Activated CD4-positive, alpha-beta memory T cell treated with anti-CD3 and anti-CD28 coated beads, Interleukin-2, amount 10 ng/mL, durations not matched to agents 7 days and 5 days (primary cell): Measurements from ENCODE around the gene TOPAZ1. TPM values are rescaled to one million over a fixed set of nuclear protein-coding genes. Genes with fewer than 3 reads are reported as not detected.
A peak's percentile ranks its signal among the peaks of the same experiment; 100 is the strongest.

Experiments used
- CTCF ChIA-PET: fragments of 350-600 bp; sonication (Branson Sonifier 250); formaldehyde crosslinking; loops from one replicate; lab custom pipeline; 2021; ENCODE audit warnings: antibody characterized with exemption, inconsistent platforms; lab: Charles Lee
- POLR2A ChIA-PET: fragments of 350-600 bp; sonication (Branson Sonifier 250); formaldehyde crosslinking; loops from one replicate; lab custom pipeline; 2021; ENCODE audit warnings: antibody characterized with exemption; lab: Charles Lee
- DNase-seq: peaks from one replicate; pipeline ENCODE4 v3.0.0-alpha.2; 2020
- H3K27ac Mint-ChIP-seq: one replicate; pipeline ENCODE4 v1.8.0; 2021; ENCODE audit warnings: mild to moderate bottlenecking, mixed read lengths
- H3K27me3 Mint-ChIP-seq: one replicate; pipeline ENCODE4 v1.8.0; 2021; ENCODE audit warnings: mixed read lengths
- H3K36me3 Mint-ChIP-seq: one replicate; pipeline ENCODE4 v1.8.0; 2021; ENCODE audit warnings: low read depth, mixed read lengths
- H3K4me1 Mint-ChIP-seq: one replicate; pipeline ENCODE4 v1.8.0; 2021; ENCODE audit warnings: mixed read lengths
- H3K4me3 Mint-ChIP-seq: one replicate; pipeline ENCODE4 v1.8.0; 2021; ENCODE audit warnings: mild to moderate bottlenecking, mixed read lengths
- H3K9me3 Mint-ChIP-seq: one replicate; pipeline ENCODE4 v1.8.0; 2021; ENCODE audit warnings: mixed read lengths
- total RNA-seq, 2 experiments: library from RNA; stranded (reverse); gene quantifications; one replicate each; pipeline ENCODE4 v1.2.3, GENCODE V29; 2021

TOPAZ1 gene
- total RNA-seq, 2 experiments from 2014 or later = not detected

DNA sequence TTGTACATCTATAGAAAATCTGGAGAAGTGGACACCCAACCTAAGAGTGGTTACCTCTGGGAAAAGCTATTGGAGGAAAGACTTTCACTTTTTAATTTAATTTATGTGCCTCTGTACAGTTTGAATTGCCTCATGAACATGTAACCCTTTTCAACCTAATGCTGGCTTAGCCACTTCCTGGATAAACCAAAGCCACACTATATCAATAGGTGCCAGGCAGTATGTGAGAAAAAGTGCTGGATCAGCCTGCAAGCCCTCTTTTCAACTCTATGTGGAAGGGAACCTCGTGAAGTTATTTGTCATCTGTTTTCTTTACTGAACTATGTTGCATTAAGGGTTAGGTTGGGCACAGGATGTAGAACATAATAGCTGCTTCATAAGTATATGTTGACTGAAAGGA is 9.3 kb upstream of the TOPAZ1 start:
- no peaks in the 10 kb centered on the region for H3K9me3 Mint-ChIP-seq
- H3K4me1 Mint-ChIP-seq = peaks cover 7% of the 10 kb centered on the region
- no peak for DNase-seq
- ChIA-PET CTCF (no interaction called here), POLR2A (no interaction called here)
- no peak overlapping the region for H3K27ac Mint-ChIP-seq
- H3K36me3 Mint-ChIP-seq = no peaks in the 10 kb centered on the region
- H3K27me3 Mint-ChIP-seq = peaks cover 3% of the 10 kb centered on the region
- H3K4me3 Mint-ChIP-seq = no peak overlapping the region

DNA sequence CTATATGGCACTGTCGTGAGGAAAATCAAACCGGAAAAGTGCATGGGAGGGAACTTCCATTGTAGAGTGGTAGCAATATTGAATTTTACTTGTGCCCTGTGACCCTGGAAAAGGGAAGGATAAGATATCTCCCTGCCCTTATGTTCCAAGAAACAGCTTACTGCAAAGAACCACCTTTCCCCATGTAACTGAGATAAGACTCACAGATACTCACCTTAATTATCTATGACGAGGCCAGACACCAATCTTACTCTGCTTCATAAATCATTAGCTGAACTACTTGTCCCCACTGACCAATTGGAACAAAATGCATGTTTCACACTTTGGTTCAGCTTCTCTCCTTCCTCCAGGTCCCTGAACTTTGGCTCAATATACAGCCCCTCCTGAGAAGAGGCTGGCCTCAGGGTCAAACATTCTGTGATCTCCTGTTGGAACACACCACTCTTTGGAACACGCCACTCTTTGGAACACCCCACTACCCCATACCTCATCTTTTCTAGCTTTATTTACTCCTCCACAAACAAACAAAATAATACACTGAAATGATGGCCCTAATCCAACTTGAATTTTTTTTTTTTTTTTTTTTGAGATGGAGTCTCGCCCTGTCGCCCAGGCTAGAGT is 6.9 kb upstream of the TOPAZ1 start:
- ChIA-PET CTCF (interaction anchor here (0.6 to 1.3 kb wide), 4 partner anchors 9 to 534 kb away, joined by 3 to 4 read pairs (median 4); no protein-coding TSS in a partner anchor), POLR2A (no interaction called here)
- Mint-ChIP-seq H3K4me3 (no peak overlapping the region), H3K27me3 (peaks cover 3% of the 10 kb centered on the region), H3K27ac (no peak overlapping the region), H3K36me3 (no peaks in the 10 kb centered on the region), H3K4me1 (peaks cover 7% of the 10 kb centered on the region), H3K9me3 (no peaks in the 10 kb centered on the region)
- DNase-seq = no peak

DNA sequence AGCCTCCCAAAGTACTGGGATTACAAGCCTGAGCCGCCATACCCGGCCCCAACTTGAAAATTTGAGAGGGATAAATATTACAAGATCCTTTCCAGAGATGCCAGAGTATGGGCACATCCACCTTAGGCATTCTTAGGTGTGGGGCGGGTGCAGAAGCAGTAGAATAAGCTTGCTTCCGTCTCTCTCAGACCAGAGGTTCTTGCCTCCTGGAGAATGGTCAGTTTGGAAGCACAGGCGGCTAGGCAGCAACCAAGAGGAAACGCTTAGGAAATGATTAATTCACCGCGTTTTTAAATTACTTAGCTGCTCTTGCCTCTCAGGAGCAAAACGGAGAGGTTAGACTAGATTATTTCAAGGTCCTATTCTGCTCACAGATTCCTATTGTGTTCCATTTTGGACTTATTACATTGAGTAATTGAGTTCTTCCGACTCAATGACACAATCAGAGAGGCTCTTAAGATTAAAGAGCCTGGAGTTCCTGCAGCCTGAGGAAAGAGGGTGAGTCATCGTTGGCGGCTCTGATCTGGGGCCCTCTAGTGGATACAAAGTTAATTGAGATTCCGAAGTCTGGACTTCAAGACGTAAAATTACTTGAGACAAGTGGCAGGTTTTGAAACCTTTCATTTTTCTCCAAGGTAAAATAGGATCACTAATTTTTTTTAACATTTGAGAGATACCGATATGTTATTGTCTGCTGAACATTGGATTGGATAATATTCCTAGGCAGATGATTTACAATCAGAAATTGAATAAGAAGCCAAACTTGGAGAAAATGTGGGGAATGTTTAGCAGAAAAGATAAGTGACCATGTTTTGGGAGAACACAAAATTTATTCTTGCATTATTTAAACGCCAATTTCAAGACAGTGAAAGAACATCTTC is 5.8 kb upstream of the TOPAZ1 start:
- no peaks in the 10 kb centered on the region for H3K36me3 Mint-ChIP-seq
- no peak overlapping the region for H3K27ac Mint-ChIP-seq
- H3K4me3 Mint-ChIP-seq = no peak overlapping the region
- H3K27me3 Mint-ChIP-seq = peaks cover 3% of the 10 kb centered on the region
- no peaks in the 10 kb centered on the region for H3K9me3 Mint-ChIP-seq
- DNase-seq = peak; percentile 49
- CTCF ChIA-PET = interaction anchor here (0.9 to 1.3 kb wide), 3 partner anchors 10 to 12 kb away, joined by 3 read pairs; no protein-coding TSS in a partner anchor
- H3K4me1 Mint-ChIP-seq = peaks cover 7% of the 10 kb centered on the region
- POLR2A ChIA-PET = no interaction called here

DNA sequence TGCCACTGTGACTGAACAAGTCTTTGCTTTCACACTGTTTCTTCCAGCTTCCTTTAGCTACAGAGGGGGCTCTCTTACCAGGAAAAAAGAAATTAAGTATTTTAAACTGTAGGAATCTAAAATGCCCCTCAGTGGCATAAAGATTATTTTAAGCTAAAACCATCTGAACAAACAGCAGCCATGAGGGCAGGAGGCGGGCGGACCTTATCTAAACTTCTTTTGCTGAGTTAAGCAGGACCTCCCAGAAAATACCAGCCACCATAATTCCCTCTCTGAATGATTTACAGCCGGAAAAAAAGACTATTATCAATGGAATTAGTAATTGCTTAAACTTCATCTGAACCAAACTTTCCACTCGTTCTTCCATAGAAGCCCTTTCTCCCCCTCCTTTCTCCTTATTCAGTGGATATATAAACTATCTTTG is 5.2 kb upstream of the TOPAZ1 start:
- no peak overlapping the region for H3K4me3 Mint-ChIP-seq
- peaks cover 3% of the 10 kb centered on the region for H3K27me3 Mint-ChIP-seq
- no peaks in the 10 kb centered on the region for H3K9me3 Mint-ChIP-seq
- CTCF ChIA-PET = interaction anchor here (0.5 kb wide), 1 partner anchor 331 kb away, joined by 5 read pairs; no protein-coding TSS in a partner anchor
- H3K4me1 Mint-ChIP-seq = peaks cover 7% of the 10 kb centered on the region
- H3K36me3 Mint-ChIP-seq = no peaks in the 10 kb centered on the region
- no peak overlapping the region for H3K27ac Mint-ChIP-seq
- DNase-seq = no peak
- POLR2A ChIA-PET = no interaction called here

DNA sequence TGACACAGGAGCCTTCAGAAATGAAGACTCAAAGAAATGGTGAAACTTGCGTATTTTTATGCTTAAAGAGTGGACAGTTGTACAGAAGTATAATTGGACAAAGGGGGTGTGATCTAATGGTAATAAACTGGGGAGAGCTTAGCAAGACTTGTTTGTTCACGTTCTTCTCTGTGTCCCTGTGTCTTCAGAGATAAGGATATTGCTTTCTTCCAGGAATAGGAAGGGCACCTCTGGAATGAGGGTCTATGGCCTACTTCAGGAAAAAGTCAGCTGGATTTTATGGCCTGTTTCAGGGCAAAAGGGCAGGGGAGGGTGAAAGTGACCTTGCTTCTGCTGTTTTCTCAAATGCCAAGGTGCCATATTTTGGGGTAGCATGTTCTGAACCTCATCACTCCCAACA is 4.5 kb upstream of the TOPAZ1 start:
- H3K36me3 Mint-ChIP-seq = no peaks in the 10 kb centered on the region
- DNase-seq = no peak
- ChIA-PET CTCF (interaction anchor here (0.5 to 1.1 kb wide), 3 partner anchors 26 to 382 kb away, joined by 3 to 5 read pairs (median 3); no protein-coding TSS in a partner anchor), POLR2A (no interaction called here)
- H3K4me3 Mint-ChIP-seq = no peak overlapping the region
- no peaks in the 10 kb centered on the region for H3K9me3 Mint-ChIP-seq
- H3K4me1 Mint-ChIP-seq = peaks cover 7% of the 10 kb centered on the region
- peaks cover 3% of the 10 kb centered on the region for H3K27me3 Mint-ChIP-seq
- no peak overlapping the region for H3K27ac Mint-ChIP-seq

DNA sequence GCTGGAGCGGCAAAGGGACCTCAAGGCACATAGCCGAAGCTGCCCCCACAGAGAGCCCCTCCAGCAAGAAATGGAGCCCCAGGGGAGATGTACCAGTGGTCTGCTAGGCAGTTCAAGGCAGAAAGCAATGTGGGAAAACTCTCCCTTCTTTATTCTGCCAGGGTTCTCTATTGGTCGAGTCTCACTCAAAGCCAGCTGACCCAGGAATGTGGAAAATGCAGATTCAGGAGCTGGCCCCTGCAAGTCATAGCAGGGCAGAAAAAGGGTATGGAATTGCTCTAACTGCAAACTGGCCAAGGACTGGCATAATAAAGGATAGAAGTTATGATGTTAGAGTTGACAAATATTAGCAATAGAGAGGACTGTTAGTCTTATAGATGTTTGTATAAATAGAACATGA is 4.0 kb upstream of the TOPAZ1 start:
- ChIA-PET POLR2A (no interaction called here), CTCF (interaction anchor here (0.8 to 1.1 kb wide), 3 partner anchors 9 to 382 kb away, joined by 3 read pairs; no protein-coding TSS in a partner anchor)
- Mint-ChIP-seq H3K4me1 (peaks cover 3% of the 10 kb centered on the region), H3K27ac (no peak overlapping the region), H3K36me3 (no peaks in the 10 kb centered on the region), H3K27me3 (peaks cover 3% of the 10 kb centered on the region), H3K9me3 (no peaks in the 10 kb centered on the region), H3K4me3 (no peak overlapping the region)
- DNase-seq = no peak

DNA sequence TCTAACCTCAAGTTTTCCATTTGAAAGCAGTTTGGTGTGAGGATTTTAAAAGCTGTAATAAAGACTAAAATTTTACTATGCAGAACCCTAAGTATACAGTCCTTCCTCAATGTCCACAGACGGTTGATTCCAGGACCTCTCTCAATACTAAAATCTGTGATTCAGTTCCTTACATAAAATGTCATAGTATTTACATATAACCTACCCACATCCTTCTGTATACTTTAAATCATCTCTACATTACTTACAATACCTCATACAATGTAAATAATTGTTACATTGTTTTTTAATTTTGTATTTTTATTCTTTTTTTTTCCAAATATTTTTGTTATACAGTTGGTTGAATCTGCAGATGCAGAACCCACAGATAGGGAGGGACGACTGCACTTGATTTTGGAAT is 2.8 kb upstream of the TOPAZ1 start:
- no peaks in the 10 kb centered on the region for H3K36me3 Mint-ChIP-seq
- DNase-seq = no peak
- no peak overlapping the region for H3K4me3 Mint-ChIP-seq
- POLR2A ChIA-PET = no interaction called here
- no peaks in the 10 kb centered on the region for H3K9me3 Mint-ChIP-seq
- peaks cover 3% of the 10 kb centered on the region for H3K4me1 Mint-ChIP-seq
- H3K27ac Mint-ChIP-seq = no peak overlapping the region
- CTCF ChIA-PET = no interaction called here
- H3K27me3 Mint-ChIP-seq = peaks cover 9% of the 10 kb centered on the region

DNA sequence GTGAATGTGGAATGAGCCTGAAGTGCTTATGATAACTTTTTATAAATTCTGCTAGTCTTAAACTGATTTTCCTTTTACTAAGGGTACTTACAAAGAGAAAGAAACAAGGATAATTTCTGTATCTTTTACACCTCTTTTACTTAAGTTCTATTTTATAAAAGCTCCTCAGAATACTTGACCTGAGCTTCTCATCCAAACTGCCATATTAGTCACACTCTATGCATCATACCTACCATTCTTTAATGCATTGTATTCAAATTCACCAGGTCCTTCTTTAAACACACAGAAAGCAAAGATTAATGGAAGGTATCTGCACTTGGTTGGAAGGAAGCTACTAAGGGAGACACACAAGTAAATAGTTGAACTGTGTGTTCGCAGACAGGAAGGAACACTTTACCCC is 1.6 kb upstream of the TOPAZ1 start:
- Mint-ChIP-seq H3K27ac (no peak overlapping the region), H3K4me1 (peaks cover 3% of the 10 kb centered on the region), H3K4me3 (no peak overlapping the region), H3K27me3 (peaks cover 14% of the 10 kb centered on the region), H3K36me3 (no peaks in the 10 kb centered on the region), H3K9me3 (no peaks in the 10 kb centered on the region)
- no peak for DNase-seq
- CTCF ChIA-PET = no interaction called here
- POLR2A ChIA-PET = no interaction called here

DNA sequence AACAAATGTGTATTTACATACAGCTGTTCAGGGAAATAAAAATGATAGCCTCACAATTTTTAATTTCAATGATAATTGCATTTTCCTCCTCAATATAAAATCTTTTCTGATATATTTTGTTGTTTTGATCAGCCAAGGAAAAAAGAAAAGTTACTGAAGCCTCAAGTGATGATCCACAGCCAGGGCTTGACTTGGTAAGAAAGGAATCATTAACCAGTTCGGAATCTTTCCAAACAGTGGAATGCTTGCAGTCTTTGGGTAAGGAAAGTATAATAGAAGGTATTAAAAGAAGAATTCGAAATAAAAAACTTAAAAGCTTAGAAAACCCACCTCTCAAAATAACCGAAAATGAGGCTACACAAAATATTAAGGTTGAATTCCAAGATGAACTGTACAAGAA is 1.0 kb downstream of the TOPAZ1 start:
- Mint-ChIP-seq H3K4me1 (no peaks in the 10 kb centered on the region), H3K9me3 (no peaks in the 10 kb centered on the region), H3K4me3 (no peak overlapping the region), H3K36me3 (no peaks in the 10 kb centered on the region), H3K27me3 (peaks cover 15% of the 10 kb centered on the region), H3K27ac (no peak overlapping the region)
- no peak for DNase-seq
- POLR2A ChIA-PET = no interaction called here
- CTCF ChIA-PET = no interaction called here

DNA sequence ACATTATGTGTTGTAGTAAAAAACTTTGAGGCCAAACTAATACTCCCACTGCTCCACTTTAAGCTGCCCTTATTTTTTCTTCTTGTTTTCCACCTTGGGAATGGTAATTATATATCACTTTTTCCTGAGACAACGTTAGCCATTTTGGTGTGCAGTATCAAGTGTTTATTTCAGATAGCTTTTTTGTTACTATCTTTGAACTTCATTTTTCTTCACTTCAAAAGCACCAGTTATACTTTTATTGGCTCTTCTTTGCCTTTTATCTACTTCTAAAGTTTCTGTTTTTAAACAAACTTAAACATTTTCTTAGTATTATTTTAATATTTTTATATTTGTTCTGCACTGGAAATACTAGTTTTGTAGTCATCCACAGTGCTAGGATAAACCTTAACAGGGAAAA is 6.5 kb downstream of the TOPAZ1 start:
- ChIA-PET CTCF (interaction anchor here (1.2 kb wide), 1 partner anchor 13 kb away, joined by 3 read pairs; no protein-coding TSS in a partner anchor), POLR2A (no interaction called here)
- DNase-seq = no peak
- peaks cover 3% of the 10 kb centered on the region for H3K36me3 Mint-ChIP-seq
- H3K4me3 Mint-ChIP-seq = no peak overlapping the region
- H3K27ac Mint-ChIP-seq = no peak overlapping the region
- H3K27me3 Mint-ChIP-seq = peaks cover 24% of the 10 kb centered on the region
- peaks cover 5% of the 10 kb centered on the region for H3K9me3 Mint-ChIP-seq
- H3K4me1 Mint-ChIP-seq = no peaks in the 10 kb centered on the region

DNA sequence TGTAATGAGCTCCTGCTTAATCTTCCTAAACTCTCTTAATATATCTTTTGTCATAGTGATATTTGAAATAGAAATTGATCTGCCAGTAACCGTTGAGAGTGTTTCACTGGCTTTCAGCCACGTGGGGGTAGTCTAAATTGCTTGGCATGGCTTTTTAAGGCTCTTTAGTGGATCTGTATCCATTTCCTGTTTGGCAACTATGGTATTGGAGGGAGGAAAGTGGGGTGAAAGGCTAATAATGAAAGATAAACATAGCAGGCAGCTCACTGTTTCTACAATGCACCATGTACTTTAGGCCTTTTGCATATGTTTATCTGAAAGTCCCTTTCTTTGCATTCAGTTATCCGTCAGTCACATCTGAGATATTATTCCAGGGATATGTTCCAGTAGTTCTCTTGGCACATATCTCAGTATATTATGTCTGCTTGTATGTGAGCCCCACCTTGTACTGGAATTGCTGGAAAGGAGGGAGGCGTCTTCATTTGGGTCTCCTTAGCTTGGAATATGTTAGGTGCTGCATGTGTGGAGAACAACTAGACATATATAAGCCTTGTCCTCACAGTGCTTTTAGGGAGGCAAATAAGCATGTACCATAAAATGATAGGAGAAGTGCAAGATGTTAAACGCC is 10.8 kb downstream of the TOPAZ1 start:
- Mint-ChIP-seq H3K4me1 (no peaks in the 10 kb centered on the region), H3K27ac (no peak overlapping the region), H3K4me3 (no peak overlapping the region), H3K9me3 (peaks cover 5% of the 10 kb centered on the region), H3K27me3 (peaks cover 9% of the 10 kb centered on the region), H3K36me3 (peaks cover 3% of the 10 kb centered on the region)
- no peak for DNase-seq
- CTCF ChIA-PET = no interaction called here
- POLR2A ChIA-PET = no interaction called here

DNA sequence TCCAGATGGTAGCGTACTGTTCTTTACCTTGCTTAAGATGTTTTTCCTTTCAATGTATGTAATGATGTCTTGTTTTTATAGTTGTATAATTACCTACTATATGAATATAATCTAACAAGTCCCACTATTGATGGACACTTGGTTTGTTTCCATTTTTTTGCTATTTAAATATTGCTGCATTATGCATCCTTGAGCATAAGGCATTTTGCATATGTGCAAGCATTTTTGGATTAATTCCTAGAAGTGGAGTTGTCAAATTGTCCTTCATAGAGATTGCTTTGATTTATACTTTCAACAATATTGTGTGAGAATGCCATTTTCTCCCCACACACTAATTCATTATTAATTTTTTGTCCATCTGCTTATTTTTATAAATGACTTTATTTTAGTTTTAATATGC is 17.7 kb downstream of the TOPAZ1 start:
- no peak overlapping the region for H3K4me3 Mint-ChIP-seq
- H3K9me3 Mint-ChIP-seq = no peaks in the 10 kb centered on the region
- CTCF ChIA-PET = no interaction called here
- no peak overlapping the region for H3K27ac Mint-ChIP-seq
- POLR2A ChIA-PET = no interaction called here
- no peaks in the 10 kb centered on the region for H3K36me3 Mint-ChIP-seq
- H3K27me3 Mint-ChIP-seq = peaks cover 15% of the 10 kb centered on the region
- H3K4me1 Mint-ChIP-seq = no peaks in the 10 kb centered on the region
- no peak for DNase-seq

DNA sequence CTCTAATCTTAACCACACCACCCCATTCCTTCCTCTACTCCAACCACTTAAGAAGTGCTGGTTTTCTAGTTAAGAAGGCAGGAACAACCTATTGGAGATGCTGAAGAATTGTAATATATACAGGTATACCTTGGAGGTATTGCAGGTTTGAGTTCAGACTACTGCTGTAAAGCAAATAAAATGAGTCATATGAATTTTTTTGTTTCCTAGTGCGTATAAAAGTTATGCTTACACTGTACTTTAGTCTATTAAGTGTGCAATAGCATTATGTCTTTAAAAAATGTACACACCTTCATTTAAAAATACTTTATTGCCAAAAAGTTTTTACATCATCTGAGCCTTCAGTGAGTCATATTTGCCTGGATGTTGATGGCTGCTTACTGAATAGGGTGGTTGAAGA is 22.5 kb downstream of the TOPAZ1 start:
- peaks cover 15% of the 10 kb centered on the region for H3K27me3 Mint-ChIP-seq
- no peak overlapping the region for H3K4me3 Mint-ChIP-seq
- no peaks in the 10 kb centered on the region for H3K36me3 Mint-ChIP-seq
- ChIA-PET CTCF (no interaction called here), POLR2A (no interaction called here)
- H3K4me1 Mint-ChIP-seq = peaks cover 7% of the 10 kb centered on the region
- no peak overlapping the region for H3K27ac Mint-ChIP-seq
- H3K9me3 Mint-ChIP-seq = no peaks in the 10 kb centered on the region
- DNase-seq = no peak
